Epithelial cell of esophagus (primary cell): ENCODE results near the gene ST6GAL1.
"Not testable (repeated sequence)": the region's sequence is repeated elsewhere in the genome, so short reads cannot be mapped to it uniquely, and the experiment has no call there.

Experiments used
- DNase-seq: peaks from one replicate; pipeline ENCODE4 v3.0.0; 2010; ENCODE audit warnings: low read depth
- H3K4me3 ChIP-seq: 2 replicates; pipeline ENCODE4 v1.5.1; 2011; ENCODE audit warnings: mild to moderate bottlenecking, low read length, control low read depth
- CTCF ChIP-seq: IDR thresholded peaks from 2 replicates; pipeline ENCODE4 v1.5.1; 2011; ENCODE audit warnings: low read depth, mild to moderate bottlenecking, low read length, control low read depth, inconsistent platforms; ENCODE audit not compliant: insufficient read depth; ENCODE audit errors: missing control alignments

The ST6GAL1 gene

GRCh38 chr3:186888569-186888968, 41.8 kb upstream of the ST6GAL1 start:
- DNase-seq: no peak
- H3K4me3 ChIP-seq: no peak overlapping the region
- no peak for TF ChIP-seq CTCF

- not testable (repeated sequence) for H3K4me3 ChIP-seq
Observed at GRCh38 chr3:186889698-186890097, 40.6 kb upstream of the ST6GAL1 start.

DNA sequence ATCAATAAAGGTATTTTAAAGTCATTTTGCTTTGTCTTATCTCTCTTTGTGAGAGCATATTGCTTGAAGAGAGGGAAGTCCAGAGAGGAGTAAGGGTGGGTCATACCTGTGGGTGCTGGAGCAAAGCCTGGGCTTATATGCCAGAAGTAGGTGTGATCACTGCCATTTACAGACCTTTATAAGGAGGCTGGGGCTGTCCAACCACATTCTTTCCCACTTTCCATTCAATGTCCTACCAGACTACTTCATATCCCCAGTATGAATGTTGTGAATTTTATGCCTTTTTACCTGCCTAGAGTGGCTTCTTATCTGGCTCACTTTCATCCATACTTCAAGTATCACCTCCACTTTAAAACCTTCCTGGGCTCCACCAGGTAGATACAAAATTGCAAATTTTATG, 39.4 kb upstream of the ST6GAL1 start:
- no peak for DNase-seq
- no peak for TF ChIP-seq CTCF
- H3K4me3 ChIP-seq: no peak overlapping the region

More at GRCh38 chr3:186889698-186890097, 40.6 kb upstream of the ST6GAL1 start:
- not testable (repeated sequence) for DNase-seq

DNA sequence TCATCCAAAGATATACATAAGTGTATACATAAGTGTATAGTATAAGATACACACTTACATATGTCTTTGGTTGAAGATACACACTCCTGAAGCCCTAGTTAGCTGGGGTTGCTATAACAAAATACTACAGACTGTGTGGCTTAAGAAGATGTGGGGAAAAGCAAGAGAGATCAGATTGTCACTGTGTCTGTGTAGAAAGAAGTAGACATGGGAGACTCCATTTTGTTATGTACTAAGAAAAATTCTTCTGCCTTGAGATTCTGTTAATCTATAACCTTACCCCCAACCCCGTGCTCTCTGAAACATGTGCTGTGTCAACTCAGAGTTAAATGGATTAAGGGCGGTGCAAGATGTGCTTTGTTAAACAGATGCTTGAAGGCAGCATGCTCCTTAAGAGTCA, 37.3 kb upstream of the ST6GAL1 start:
- not testable (repeated sequence) for DNase-seq, H3K4me3 ChIP-seq

GRCh38 chr3:186895406-186895805, 34.9 kb upstream of the ST6GAL1 start:
- H3K4me3 ChIP-seq: no peak overlapping the region
- no peak for TF ChIP-seq CTCF
- no peak for DNase-seq

- DNase-seq: no peak
- TF ChIP-seq CTCF: no peak
- H3K4me3 ChIP-seq: no peak overlapping the region
Observed at GRCh38 chr3:186896006-186896405, 34.3 kb upstream of the ST6GAL1 start.

DNA sequence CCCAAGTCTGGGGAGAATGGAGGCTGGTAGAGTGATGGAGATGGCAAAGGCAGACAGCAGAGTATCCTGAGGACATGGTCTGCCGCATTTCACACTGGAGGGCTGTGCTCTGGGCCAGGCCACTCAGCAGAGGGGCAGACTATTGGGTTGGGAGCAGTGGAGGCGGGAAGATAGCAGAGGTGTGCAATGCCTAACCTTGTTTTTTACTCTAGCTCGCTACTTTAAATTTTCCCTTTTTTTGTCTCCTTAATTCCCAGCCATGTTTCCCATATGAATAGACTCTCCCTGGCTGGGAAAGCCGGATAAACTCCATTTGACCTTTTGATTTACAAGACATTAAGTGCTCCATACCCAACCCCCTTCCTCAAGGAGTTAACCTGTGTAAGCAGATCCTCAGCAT, 33.5 kb upstream of the ST6GAL1 start:
- H3K4me3 ChIP-seq: no peak overlapping the region
- no peak for DNase-seq
- TF ChIP-seq CTCF: no peak

GRCh38 chr3:186901135-186901734, 29.1 kb upstream of the ST6GAL1 start:
- no peak overlapping the region for H3K4me3 ChIP-seq
- peak; percentile 37 for DNase-seq
- no peak for TF ChIP-seq CTCF
